ENCODE measurements around the gene TTC34.
"Not testable (repeated sequence)": the region's sequence is repeated elsewhere in the genome, so short reads cannot be mapped to it uniquely, and the experiment has no call there.

TTC34 gene

GRCh38 chr1:2810899-2811532 lies 9.5 kb upstream of the TTC34 start:
- DNase-seq, result no peak

GRCh38 chr1:2810281-2810680 lies 8.8 kb upstream of the TTC34 start:
- no peak for DNase-seq

GRCh38 chr1:2809656-2810055 lies 8.2 kb upstream of the TTC34 start:
- no peak for DNase-seq

- no peak for DNase-seq
Observed at GRCh38 chr1:2808831-2809605, 7.5 kb upstream of the TTC34 start.

- DNase-seq, result no peak
Observed at GRCh38 chr1:2808386-2808705, 6.9 kb upstream of the TTC34 start.

GRCh38 chr1:2807678-2808385 lies 6.3 kb upstream of the TTC34 start:
- no peak for DNase-seq

GRCh38 chr1:2807036-2807435 lies 5.5 kb upstream of the TTC34 start:
- DNase-seq, result no peak

GRCh38 chr1:2806591-2806990 lies 5.1 kb upstream of the TTC34 start:
- DNase-seq, result no peak

- DNase-seq, result no peak
Observed at GRCh38 chr1:2805801-2806430, 4.4 kb upstream of the TTC34 start.

GRCh38 chr1:2804628-2805351 lies 3.3 kb upstream of the TTC34 start:
- no peak for DNase-seq

- no peak for DNase-seq
Observed at GRCh38 chr1:2803931-2804627, 2.6 kb upstream of the TTC34 start.

- DNase-seq, result peak; percentile 0
Observed at GRCh38 chr1:2803086-2803930, 1.8 kb upstream of the TTC34 start.

GRCh38 chr1:2802421-2802961 lies 998 bp upstream of the TTC34 start:
- DNase-seq, result no peak

GRCh38 chr1:2801046-2801445 lies 447 bp downstream of the TTC34 start:
- DNase-seq, result no peak

- DNase-seq, result peak; percentile 0
Observed at GRCh38 chr1:2800664-2801045, 838 bp downstream of the TTC34 start.

- DNase-seq, result peak; percentile 1
Observed at GRCh38 chr1:2799811-2800663, 1.5 kb downstream of the TTC34 start.

- not testable (repeated sequence) for DNase-seq
Observed at GRCh38 chr1:2798958-2799357, 2.5 kb downstream of the TTC34 start.

- DNase-seq, result no peak
Observed at GRCh38 chr1:2797741-2798016, 3.8 kb downstream of the TTC34 start.

- no peak for DNase-seq
Observed at GRCh38 chr1:2796890-2797740, 4.4 kb downstream of the TTC34 start.

All from stimulated activated CD4-positive, alpha-beta T cell treated with anti-CD3 and anti-CD28 coated beads, Interleukin-1b, Interleukin-23, amount 100 ng/mL, for 48 hours (primary cell).